GM18511 (cell line): Measurements from ENCODE around the gene STMN3.

Source experiments
- ATAC-seq: cut with Tn5 transposase; IDR thresholded peaks from one replicate; pipeline ENCODE4 v1.9.1; 2021; ENCODE audit warnings: mild to moderate bottlenecking, moderate library complexity; ENCODE audit not compliant: unreplicated experiment

Gene STMN3

DNA sequence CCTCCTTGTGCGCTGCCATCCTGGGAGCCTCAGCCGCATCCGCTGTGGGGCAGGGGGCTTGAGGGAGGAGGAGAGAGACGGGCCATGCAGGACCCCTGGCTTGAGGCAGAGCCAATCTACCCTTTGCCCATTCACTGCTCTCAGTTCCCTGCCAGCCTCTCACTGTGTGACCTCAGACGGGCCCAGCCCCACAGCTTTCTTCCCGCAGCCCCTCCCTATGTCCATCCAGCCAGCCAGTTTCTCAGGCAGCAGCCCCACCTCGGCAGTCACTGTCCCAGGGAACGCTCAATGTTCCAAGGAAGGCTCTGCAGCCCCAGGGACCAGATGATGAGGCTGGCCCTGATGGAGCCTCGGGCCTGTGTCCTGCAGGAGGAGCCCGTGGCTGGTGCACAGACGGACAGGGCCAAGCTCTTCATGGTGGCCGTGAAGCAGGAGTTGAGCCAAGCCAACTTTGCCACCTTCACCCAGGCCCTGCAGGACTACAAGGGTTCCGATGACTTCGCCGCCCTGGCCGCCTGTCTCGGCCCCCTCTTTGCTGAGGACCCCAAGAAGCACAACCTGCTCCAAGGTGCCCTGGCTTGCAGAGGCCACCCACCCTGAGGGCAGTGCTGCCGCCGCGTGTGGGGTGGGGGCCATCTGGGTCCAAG lies 39.3 kb upstream of the STMN3 start:
- ATAC-seq, result no peak

- ATAC-seq, result no peak
These were observed 38.6 kb upstream of the STMN3 start for GRCh38 chr20:63691711-63692435.

GRCh38 chr20:63690898-63691710 lies 37.9 kb upstream of the STMN3 start:
- ATAC-seq, result no peak

- ATAC-seq, result no peak
These were observed 37.0 kb upstream of the STMN3 start for GRCh38 chr20:63690003-63690897.

GRCh38 chr20:63689046-63690002 lies 36.1 kb upstream of the STMN3 start:
- no peak for ATAC-seq

- no peak for ATAC-seq
These were observed 35.2 kb upstream of the STMN3 start for GRCh38 chr20:63688228-63689045.

GRCh38 chr20:63687419-63688178 lies 34.4 kb upstream of the STMN3 start:
- ATAC-seq, result no peak

DNA sequence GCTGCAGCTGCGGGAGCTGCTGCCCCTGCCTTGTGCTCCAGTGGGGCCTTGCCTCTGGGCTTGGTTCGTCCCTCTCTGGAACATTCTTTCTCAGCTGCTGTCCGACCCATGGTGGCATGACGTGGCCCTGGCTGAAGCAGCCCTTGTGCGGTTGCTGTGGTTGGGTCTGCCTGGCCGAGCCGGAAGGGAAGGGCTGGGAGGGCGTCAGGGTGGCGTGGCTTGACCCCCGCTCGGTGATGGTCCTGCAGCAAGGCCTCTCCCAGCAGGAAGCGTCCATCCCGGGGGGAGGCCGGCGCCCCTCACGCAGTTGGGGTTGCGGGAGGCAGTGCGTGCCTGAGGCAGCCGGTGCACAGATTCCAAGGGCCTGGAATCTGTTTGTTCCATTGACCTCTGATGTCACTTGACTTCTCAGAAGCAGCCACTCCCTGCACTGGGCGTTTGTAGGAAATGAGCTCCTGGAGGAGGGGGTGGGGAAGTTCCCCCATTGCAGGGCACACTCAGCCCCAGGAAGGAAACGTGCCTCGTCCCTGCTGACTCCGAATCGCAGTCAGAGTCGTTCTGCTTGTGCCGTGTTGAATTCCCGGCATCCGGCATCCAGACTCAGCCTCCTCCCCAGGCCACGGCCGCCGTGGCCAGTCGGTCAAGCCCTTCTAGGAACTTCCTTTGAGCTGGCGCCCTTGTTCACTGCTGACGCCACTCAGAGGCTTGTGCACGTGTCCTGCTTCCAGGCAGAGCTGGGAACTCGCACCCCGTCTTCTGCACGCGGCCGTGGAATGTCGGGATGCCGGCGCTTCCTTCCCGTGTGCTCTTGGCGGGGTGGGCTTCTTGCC lies 33.5 kb upstream of the STMN3 start:
- ATAC-seq, result no peak

- no peak for ATAC-seq
These were observed 32.9 kb upstream of the STMN3 start for GRCh38 chr20:63686094-63686491.

GRCh38 chr20:63685269-63686026 lies 32.2 kb upstream of the STMN3 start:
- ATAC-seq, result no peak

- ATAC-seq, result no peak
These were observed 29.3 kb upstream of the STMN3 start for GRCh38 chr20:63682384-63683139.

- no peak for ATAC-seq
These were observed 28.5 kb upstream of the STMN3 start for GRCh38 chr20:63681609-63682142.

GRCh38 chr20:63680857-63681608 lies 27.8 kb upstream of the STMN3 start:
- ATAC-seq, result no peak

- no peak for ATAC-seq
These were observed 27.2 kb upstream of the STMN3 start for GRCh38 chr20:63680427-63680826.

GRCh38 chr20:63679799-63680305 lies 26.6 kb upstream of the STMN3 start:
- no peak for ATAC-seq
